ENCODE results near the gene KCNC4. TPM values are rescaled to one million over a fixed set of nuclear protein-coding genes. Genes with fewer than 3 reads are reported as not detected.
A peak's percentile ranks its signal among the peaks of the same experiment; 100 is the strongest.

Gene KCNC4
- total RNA-seq, 1 donor: 1.4 TPM

GRCh38 chr1:110221119-110221518, 11.0 kb downstream of the KCNC4 start:
- H3K4me3 ChIP-seq (ENCODE audit: insufficient read depth, low read length): no peak overlapping the region
- no peaks in the 10 kb centered on the region for H3K4me1 ChIP-seq (ENCODE audit: insufficient read depth, low read length)
- H3K27ac ChIP-seq (ENCODE audit: low read depth, low read length): no peak overlapping the region
- TF ChIP-seq, protein P1, sequence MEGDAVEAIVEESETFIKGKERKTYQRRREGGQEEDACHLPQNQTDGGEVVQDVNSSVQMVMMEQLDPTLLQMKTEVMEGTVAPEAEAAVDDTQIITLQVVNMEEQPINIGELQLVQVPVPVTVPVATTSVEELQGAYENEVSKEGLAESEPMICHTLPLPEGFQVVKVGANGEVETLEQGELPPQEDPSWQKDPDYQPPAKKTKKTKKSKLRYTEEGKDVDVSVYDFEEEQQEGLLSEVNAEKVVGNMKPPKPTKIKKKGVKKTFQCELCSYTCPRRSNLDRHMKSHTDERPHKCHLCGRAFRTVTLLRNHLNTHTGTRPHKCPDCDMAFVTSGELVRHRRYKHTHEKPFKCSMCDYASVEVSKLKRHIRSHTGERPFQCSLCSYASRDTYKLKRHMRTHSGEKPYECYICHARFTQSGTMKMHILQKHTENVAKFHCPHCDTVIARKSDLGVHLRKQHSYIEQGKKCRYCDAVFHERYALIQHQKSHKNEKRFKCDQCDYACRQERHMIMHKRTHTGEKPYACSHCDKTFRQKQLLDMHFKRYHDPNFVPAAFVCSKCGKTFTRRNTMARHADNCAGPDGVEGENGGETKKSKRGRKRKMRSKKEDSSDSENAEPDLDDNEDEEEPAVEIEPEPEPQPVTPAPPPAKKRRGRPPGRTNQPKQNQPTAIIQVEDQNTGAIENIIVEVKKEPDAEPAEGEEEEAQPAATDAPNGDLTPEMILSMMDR (IDR thresholded peaks at IDR 0.05; ENCODE audit: extremely low read depth, low read depth, low read length): no peak
- H2AFZ ChIP-seq (ENCODE audit: low read length): no peak overlapping the region
- no peaks in the 10 kb centered on the region for H3K27me3 ChIP-seq (ENCODE audit: insufficient read depth, low read length)
- H3K79me2 ChIP-seq (ENCODE audit: insufficient read depth, low read length): no peaks in the 10 kb centered on the region
- peaks cover 6% of the 10 kb centered on the region for H3K36me3 ChIP-seq (ENCODE audit: insufficient read depth, low read length)
- H3K4me2 ChIP-seq (ENCODE audit: insufficient read depth, low read length): no peak overlapping the region
- H4K20me1 ChIP-seq (ENCODE audit: insufficient read depth, low read length): no peaks in the 10 kb centered on the region
- DNase-seq (ENCODE audit: insufficient read length, low spot score, missing footprints): no peak
- no peaks in the 10 kb centered on the region for H3K9me3 ChIP-seq (ENCODE audit: low read depth, low read length)

DNA sequence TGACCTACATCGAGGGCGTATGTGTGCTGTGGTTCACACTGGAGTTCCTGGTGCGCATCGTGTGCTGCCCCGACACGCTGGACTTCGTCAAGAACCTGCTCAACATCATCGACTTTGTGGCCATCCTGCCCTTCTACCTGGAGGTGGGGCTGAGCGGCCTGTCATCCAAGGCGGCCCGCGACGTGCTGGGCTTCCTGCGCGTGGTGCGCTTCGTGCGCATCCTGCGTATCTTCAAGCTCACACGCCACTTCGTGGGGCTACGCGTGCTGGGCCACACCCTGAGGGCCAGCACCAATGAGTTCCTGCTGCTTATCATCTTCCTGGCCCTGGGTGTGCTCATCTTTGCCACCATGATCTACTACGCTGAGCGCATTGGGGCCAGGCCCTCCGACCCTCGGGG, 13.0 kb downstream of the KCNC4 start:
- H4K20me1 ChIP-seq (ENCODE audit: insufficient read depth, low read length): no peaks in the 10 kb centered on the region
- no peaks in the 10 kb centered on the region for H3K4me1 ChIP-seq (ENCODE audit: insufficient read depth, low read length)
- peak; percentile 48 for DNase-seq (ENCODE audit: insufficient read length, low spot score, missing footprints)
- no peak overlapping the region for H3K27ac ChIP-seq (ENCODE audit: low read depth, low read length)
- TF ChIP-seq, protein P1 (IDR thresholded peaks at IDR 0.05; ENCODE audit: extremely low read depth, low read depth, low read length): no peak
- no peaks in the 10 kb centered on the region for H3K79me2 ChIP-seq (ENCODE audit: insufficient read depth, low read length)
- H2AFZ ChIP-seq (ENCODE audit: low read length): no peak overlapping the region
- H3K4me2 ChIP-seq (ENCODE audit: insufficient read depth, low read length): no peak overlapping the region
- H3K27me3 ChIP-seq (ENCODE audit: insufficient read depth, low read length): no peaks in the 10 kb centered on the region
- no peaks in the 10 kb centered on the region for H3K9me3 ChIP-seq (ENCODE audit: low read depth, low read length)
- peaks cover 6% of the 10 kb centered on the region for H3K36me3 ChIP-seq (ENCODE audit: insufficient read depth, low read length)
- H3K4me3 ChIP-seq (ENCODE audit: insufficient read depth, low read length): no peak overlapping the region

GRCh38 chr1:110223581-110223980, 13.5 kb downstream of the KCNC4 start:
- peak; percentile 72 for DNase-seq (ENCODE audit: insufficient read length, low spot score, missing footprints)
- Histone ChIP-seq H3K36me3 (ENCODE audit: insufficient read depth, low read length) (peaks cover 6% of the 10 kb centered on the region), H4K20me1 (ENCODE audit: insufficient read depth, low read length) (no peaks in the 10 kb centered on the region), H3K79me2 (ENCODE audit: insufficient read depth, low read length) (no peaks in the 10 kb centered on the region), H3K4me2 (ENCODE audit: insufficient read depth, low read length) (no peak overlapping the region), H3K27me3 (ENCODE audit: insufficient read depth, low read length) (no peaks in the 10 kb centered on the region), H2AFZ (ENCODE audit: low read length) (no peak overlapping the region), H3K4me1 (ENCODE audit: insufficient read depth, low read length) (no peaks in the 10 kb centered on the region), H3K9me3 (ENCODE audit: low read depth, low read length) (no peaks in the 10 kb centered on the region), H3K4me3 (ENCODE audit: insufficient read depth, low read length) (no peak overlapping the region), H3K27ac (ENCODE audit: low read depth, low read length) (no peak overlapping the region)
- TF ChIP-seq, protein P1 (IDR thresholded peaks at IDR 0.05; ENCODE audit: extremely low read depth, low read depth, low read length): no peak

- Histone ChIP-seq H3K27ac (ENCODE audit: low read depth, low read length) (no peak overlapping the region), H3K4me2 (ENCODE audit: insufficient read depth, low read length) (no peak overlapping the region), H4K20me1 (ENCODE audit: insufficient read depth, low read length) (no peaks in the 10 kb centered on the region), H3K79me2 (ENCODE audit: insufficient read depth, low read length) (no peaks in the 10 kb centered on the region), H3K4me3 (ENCODE audit: insufficient read depth, low read length) (no peak overlapping the region), H3K9me3 (ENCODE audit: low read depth, low read length) (no peaks in the 10 kb centered on the region), H3K36me3 (ENCODE audit: insufficient read depth, low read length) (peaks cover 3% of the 10 kb centered on the region), H3K4me1 (ENCODE audit: insufficient read depth, low read length) (no peaks in the 10 kb centered on the region), H3K27me3 (ENCODE audit: insufficient read depth, low read length) (no peaks in the 10 kb centered on the region), H2AFZ (ENCODE audit: low read length) (no peak overlapping the region)
- DNase-seq (ENCODE audit: insufficient read length, low spot score, missing footprints): peak; percentile 82
- TF ChIP-seq, protein P1 (IDR thresholded peaks at IDR 0.05; ENCODE audit: extremely low read depth, low read depth, low read length): no peak
Observed at GRCh38 chr1:110224240-110224995, 14.3 kb downstream of the KCNC4 start.
